Dedifferentiated amniotic fluid mesenchymal stem cell (primary cell): ENCODE results near the gene SGPP1.
"Not testable (repeated sequence)": the region's sequence is repeated elsewhere in the genome, so short reads cannot be mapped to it uniquely, and the experiment has no call there.

ENCODE experiments used
- DNase-seq: peaks from one replicate; pipeline ENCODE4 v3.0.0-alpha.2; 2016; ENCODE audit errors: extremely low spot score

Gene SGPP1

GRCh38 chr14:63636094-63636635 lies 91.7 kb downstream of the SGPP1 start:
- not testable (repeated sequence) for DNase-seq
